Stimulated activated CD4-positive, alpha-beta T cell treated with anti-CD3 and anti-CD28 coated beads, Interleukin-15, amount 100 ng/mL, for 48 hours (primary cell): ENCODE data around the gene TAPBP.
A peak's percentile ranks its signal among the peaks of the same experiment; 100 is the strongest.
"Not testable (repeated sequence)": the region's sequence is repeated elsewhere in the genome, so short reads cannot be mapped to it uniquely, and the experiment has no call there.

ENCODE experiments used
- DNase-seq, 2 donors: peaks; one replicate each; pipeline ENCODE4 v3.0.0-alpha.2; 2020; ENCODE audit warnings: low read depth in 2 of 2

The TAPBP gene

GRCh38 chr6:33313709-33314514 lies at the start of gene TAPBP:
TSS of gene TAPBP (minus strand) at chr6:33314078. CDS start at chr6:33314041, 37 bp downstream.
- DNase-seq = peak; percentile 70 to 76

GRCh38 chr6:33363486-33363885 lies 49.6 kb upstream of the TAPBP start:
- DNase-seq = not testable (repeated sequence)

GRCh38 chr6:33359331-33359730 lies 45.5 kb upstream of the TAPBP start:
- no peak for DNase-seq

GRCh38 chr6:33357160-33357871 lies 43.4 kb upstream of the TAPBP start:
- DNase-seq = not testable (repeated sequence)

- no peak for DNase-seq
These were observed 42.4 kb upstream of the TAPBP start for GRCh38 chr6:33356295-33356694.

GRCh38 chr6:33355860-33356259 lies 42.0 kb upstream of the TAPBP start:
- DNase-seq = not testable (repeated sequence)

- no peak for DNase-seq
These were observed 33.9 kb upstream of the TAPBP start for GRCh38 chr6:33347816-33348215.

GRCh38 chr6:33346972-33347371 lies 33.1 kb upstream of the TAPBP start:
- DNase-seq = not testable (repeated sequence)

GRCh38 chr6:33344701-33345697 lies 31.1 kb upstream of the TAPBP start:
- DNase-seq = peak; percentile 42 to 48

- DNase-seq = no peak
These were observed 30.2 kb upstream of the TAPBP start for GRCh38 chr6:33343953-33344611.

- not testable (repeated sequence) for DNase-seq
These were observed 29.7 kb upstream of the TAPBP start for GRCh38 chr6:33343606-33343952.

GRCh38 chr6:33339193-33339592 lies 25.3 kb upstream of the TAPBP start:
- no peak for DNase-seq

- DNase-seq = no peak
These were observed 22.6 kb upstream of the TAPBP start for GRCh38 chr6:33336495-33336894.

GRCh38 chr6:33335916-33336315 lies 22.0 kb upstream of the TAPBP start:
- no peak for DNase-seq

GRCh38 chr6:33333666-33334065 lies 19.8 kb upstream of the TAPBP start:
- no peak for DNase-seq

- DNase-seq = no peak
These were observed 16.9 kb upstream of the TAPBP start for GRCh38 chr6:33330736-33331135.

GRCh38 chr6:33329058-33329457 lies 15.2 kb upstream of the TAPBP start:
- DNase-seq = no peak

GRCh38 chr6:33324125-33324524 lies 10.2 kb upstream of the TAPBP start:
- DNase-seq = no peak

GRCh38 chr6:33323623-33323948 lies 9.7 kb upstream of the TAPBP start:
- DNase-seq = no peak

GRCh38 chr6:33321227-33321626 lies 7.3 kb upstream of the TAPBP start:
- DNase-seq = no peak
